NCI-H187 (cell line): Measurements from ENCODE around the gene EFNA1.

Experiments used
- DNase-seq, 2 experiments: peaks; one replicate each; lab custom pipeline; 2025; lab: John Stamatoyannopoulos, UW

Gene EFNA1

GRCh38 chr1:155124503-155125463 is 2.9 kb upstream of the EFNA1 start:
- DNase-seq, result no peak

GRCh38 chr1:155125511-155125945 is 2.1 kb upstream of the EFNA1 start:
- no peak for DNase-seq

- DNase-seq, result no peak
These were observed 1.6 kb upstream of the EFNA1 start for GRCh38 chr1:155125946-155126555.

GRCh38 chr1:155126556-155127104 is 1.0 kb upstream of the EFNA1 start:
- DNase-seq, result no peak

- no peak for DNase-seq
These were observed 485 bp downstream of the EFNA1 start for GRCh38 chr1:155127967-155128754.

GRCh38 chr1:155128755-155129473 is 1.2 kb downstream of the EFNA1 start:
- DNase-seq, result no peak

- no peak for DNase-seq
These were observed 2.8 kb downstream of the EFNA1 start for GRCh38 chr1:155130272-155131006.

GRCh38 chr1:155131285-155131684 is 3.6 kb downstream of the EFNA1 start:
- DNase-seq, result no peak

GRCh38 chr1:155131856-155132255 is 4.2 kb downstream of the EFNA1 start:
- no peak for DNase-seq

GRCh38 chr1:155133799-155134281 is 6.2 kb downstream of the EFNA1 start:
- DNase-seq, result no peak

GRCh38 chr1:155134322-155134721 is 6.6 kb downstream of the EFNA1 start:
- DNase-seq, result no peak

- DNase-seq, result peak in 1 of 2 experiments; percentile 39
These were observed 7.3 kb downstream of the EFNA1 start for GRCh38 chr1:155134880-155135414.

GRCh38 chr1:155135415-155136028 is 7.8 kb downstream of the EFNA1 start, which contains the start of gene SLC50A1:
Gene SLC50A1, plus strand, starts transcription at chr1:155135852. Its CDS starts 60 bp downstream, at chr1:155135912.
- DNase-seq, result peak; percentile 97 to 98

- no peak for DNase-seq
These were observed 9.1 kb downstream of the EFNA1 start for GRCh38 chr1:155136748-155137147.

- DNase-seq, result no peak
These were observed 9.7 kb downstream of the EFNA1 start for GRCh38 chr1:155137154-155137949.

GRCh38 chr1:155139895-155140629 is 12.4 kb downstream of the EFNA1 start, which contains the start of gene DPM3:
Gene DPM3, minus strand, starts transcription at chr1:155140531. Its CDS starts 291 bp downstream, at chr1:155140240.
- peak; percentile 88 for DNase-seq

- no peak for DNase-seq
These were observed 12.9 kb downstream of the EFNA1 start for GRCh38 chr1:155140630-155140953.

- DNase-seq, result no peak
These were observed 14.1 kb downstream of the EFNA1 start for GRCh38 chr1:155141749-155142148.
